Memory B cell (primary cell): Measurements from ENCODE around the gene SEC14L2.
A peak's percentile ranks its signal among the peaks of the same experiment; 100 is the strongest.

ENCODE experiments used
- ATAC-seq: fragments of 150-1000 bp; cut with Tn5 transposase; 2 replicates; pipeline ENCODE4 v1.10.0; 2021; ENCODE audit warnings: low read depth, mild to moderate bottlenecking, moderate library complexity
- DNase-seq, 2 donors: peaks; one replicate each; pipeline ENCODE4 v3.0.0; 2022; ENCODE audit warnings: low spot score in 2 of 2
- H3K27ac Mint-ChIP-seq: one replicate; pipeline ENCODE4 v1.8.0; 2022; ENCODE audit warnings: mild to moderate bottlenecking, moderate library complexity, mixed read lengths
- H3K27me3 Mint-ChIP-seq: one replicate; pipeline ENCODE4 v1.8.0; 2022; ENCODE audit warnings: mixed read lengths
- H3K36me3 Mint-ChIP-seq: one replicate; pipeline ENCODE4 v1.8.0; 2022; ENCODE audit warnings: mild to moderate bottlenecking, mixed read lengths
- H3K4me1 Mint-ChIP-seq: one replicate; pipeline ENCODE4 v1.8.0; 2022; ENCODE audit warnings: mixed read lengths
- H3K4me3 Mint-ChIP-seq: one replicate; pipeline ENCODE4 v1.8.0; 2022; ENCODE audit warnings: mild to moderate bottlenecking, moderate library complexity, mixed read lengths
- H3K9me3 Mint-ChIP-seq: one replicate; pipeline ENCODE4 v1.8.0; 2022; ENCODE audit warnings: mixed read lengths

Gene SEC14L2

DNA sequence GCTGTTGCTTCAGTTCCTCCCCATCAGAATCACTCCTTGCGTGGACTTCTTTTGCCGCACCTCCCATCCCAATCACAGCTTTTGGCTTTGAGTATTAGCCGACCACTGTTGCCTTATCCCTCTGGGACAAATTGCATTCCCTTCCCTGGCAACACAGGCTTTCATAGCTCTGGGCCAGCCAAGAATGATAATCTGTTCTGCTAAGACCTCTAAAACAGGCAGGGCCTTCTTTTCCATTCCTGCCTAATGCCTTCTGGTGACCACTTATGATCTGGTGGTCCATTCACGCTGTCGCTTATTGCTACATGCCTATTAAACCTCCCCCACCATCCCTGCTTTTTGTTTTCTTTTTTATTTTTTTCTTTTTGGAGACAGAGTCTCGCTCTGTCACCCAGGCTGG is 9.6 kb downstream of the SEC14L2 start:
- no peak for ATAC-seq
- Mint-ChIP-seq H3K27ac (no peak overlapping the region), H3K36me3 (peaks cover 2% of the 10 kb centered on the region), H3K27me3 (no peaks in the 10 kb centered on the region), H3K4me1 (no peaks in the 10 kb centered on the region), H3K9me3 (no peaks in the 10 kb centered on the region), H3K4me3 (no peak overlapping the region)
- no peak for DNase-seq

DNA sequence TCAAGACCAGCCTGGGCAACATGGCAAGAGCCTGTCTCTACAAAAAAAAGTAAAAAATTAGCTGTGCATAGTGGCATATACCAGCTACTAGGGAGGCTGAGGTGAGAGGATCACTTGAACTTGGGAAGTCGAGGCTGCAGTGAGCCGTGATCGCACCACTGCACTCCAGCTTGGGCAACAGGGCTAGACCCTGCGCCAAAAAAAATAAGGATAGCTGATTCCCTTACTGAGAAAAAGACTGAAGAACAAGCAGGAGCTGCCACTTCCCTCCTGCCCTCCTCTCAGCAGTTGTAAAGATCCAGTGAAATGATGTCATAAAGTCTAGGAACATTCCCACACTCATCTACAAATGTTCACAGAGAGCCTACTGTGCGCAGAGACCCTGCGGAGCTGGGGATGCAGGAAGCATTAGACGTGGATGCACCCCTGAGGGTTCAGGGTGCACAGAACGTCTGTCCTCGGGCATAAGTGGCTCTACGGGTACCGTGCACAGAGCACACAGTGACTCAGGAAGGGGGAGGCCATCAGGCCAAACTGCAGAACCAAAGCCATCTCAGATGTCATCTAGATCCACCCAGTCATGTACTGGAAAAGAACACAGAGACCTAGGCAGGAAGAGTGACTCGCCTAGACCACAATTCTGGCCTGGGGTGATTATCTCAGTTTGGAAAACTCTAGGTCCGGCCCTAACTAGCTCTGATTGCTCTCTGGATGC is 11.7 kb downstream of the SEC14L2 start:
- Mint-ChIP-seq H3K27me3 (no peaks in the 10 kb centered on the region), H3K27ac (no peak overlapping the region), H3K4me1 (no peaks in the 10 kb centered on the region), H3K36me3 (peaks cover 2% of the 10 kb centered on the region), H3K4me3 (no peak overlapping the region), H3K9me3 (no peaks in the 10 kb centered on the region)
- ATAC-seq = no peak
- DNase-seq = no peak

DNA sequence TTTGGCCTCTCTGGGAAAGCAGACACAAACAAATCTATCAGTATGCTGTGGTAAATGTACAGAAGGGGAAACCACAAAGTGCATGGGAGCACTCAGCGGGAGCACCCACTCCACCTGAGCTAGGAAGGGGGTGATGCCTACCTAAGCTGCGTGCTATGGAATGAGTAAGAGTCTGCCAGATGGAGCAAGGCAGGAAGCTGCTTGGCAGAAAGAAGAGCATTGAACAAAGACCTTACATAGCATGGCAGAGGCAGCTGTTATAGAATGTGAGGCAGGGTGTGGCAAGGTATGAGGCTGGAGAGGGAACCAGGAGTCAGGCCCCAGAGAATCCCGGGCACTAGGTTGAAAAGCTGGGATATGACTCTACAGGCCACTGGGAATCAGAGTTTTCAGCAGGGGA is 15.0 kb downstream of the SEC14L2 start:
- H3K4me3 Mint-ChIP-seq = no peak overlapping the region
- H3K27ac Mint-ChIP-seq = no peak overlapping the region
- no peaks in the 10 kb centered on the region for H3K27me3 Mint-ChIP-seq
- DNase-seq = no peak
- H3K36me3 Mint-ChIP-seq = peaks cover 6% of the 10 kb centered on the region
- H3K9me3 Mint-ChIP-seq = no peaks in the 10 kb centered on the region
- H3K4me1 Mint-ChIP-seq = no peaks in the 10 kb centered on the region
- ATAC-seq = no peak

DNA sequence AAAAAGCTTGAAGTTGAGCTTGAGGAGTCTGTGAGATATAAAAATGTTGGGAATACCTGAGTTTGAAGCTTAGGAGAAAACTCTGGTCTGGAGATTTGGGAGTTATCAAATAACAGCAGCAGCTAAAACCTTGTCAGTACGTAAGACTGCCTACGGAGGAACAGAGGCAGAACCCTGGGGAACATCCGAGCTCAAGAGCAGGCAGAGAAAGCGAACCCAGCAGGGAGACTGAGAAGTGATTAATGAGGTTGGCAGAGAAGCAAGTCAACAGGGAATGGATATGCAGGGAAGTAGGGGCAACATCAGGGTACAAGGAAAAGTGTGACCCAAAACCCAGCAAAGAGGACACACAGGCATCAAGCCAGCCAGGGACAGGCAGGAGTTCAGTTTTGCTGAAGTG is 16.2 kb downstream of the SEC14L2 start:
- Mint-ChIP-seq H3K4me1 (no peaks in the 10 kb centered on the region), H3K4me3 (no peak overlapping the region), H3K27me3 (no peaks in the 10 kb centered on the region), H3K36me3 (peaks cover 6% of the 10 kb centered on the region), H3K27ac (no peak overlapping the region), H3K9me3 (no peaks in the 10 kb centered on the region)
- DNase-seq = no peak
- ATAC-seq = no peak

DNA sequence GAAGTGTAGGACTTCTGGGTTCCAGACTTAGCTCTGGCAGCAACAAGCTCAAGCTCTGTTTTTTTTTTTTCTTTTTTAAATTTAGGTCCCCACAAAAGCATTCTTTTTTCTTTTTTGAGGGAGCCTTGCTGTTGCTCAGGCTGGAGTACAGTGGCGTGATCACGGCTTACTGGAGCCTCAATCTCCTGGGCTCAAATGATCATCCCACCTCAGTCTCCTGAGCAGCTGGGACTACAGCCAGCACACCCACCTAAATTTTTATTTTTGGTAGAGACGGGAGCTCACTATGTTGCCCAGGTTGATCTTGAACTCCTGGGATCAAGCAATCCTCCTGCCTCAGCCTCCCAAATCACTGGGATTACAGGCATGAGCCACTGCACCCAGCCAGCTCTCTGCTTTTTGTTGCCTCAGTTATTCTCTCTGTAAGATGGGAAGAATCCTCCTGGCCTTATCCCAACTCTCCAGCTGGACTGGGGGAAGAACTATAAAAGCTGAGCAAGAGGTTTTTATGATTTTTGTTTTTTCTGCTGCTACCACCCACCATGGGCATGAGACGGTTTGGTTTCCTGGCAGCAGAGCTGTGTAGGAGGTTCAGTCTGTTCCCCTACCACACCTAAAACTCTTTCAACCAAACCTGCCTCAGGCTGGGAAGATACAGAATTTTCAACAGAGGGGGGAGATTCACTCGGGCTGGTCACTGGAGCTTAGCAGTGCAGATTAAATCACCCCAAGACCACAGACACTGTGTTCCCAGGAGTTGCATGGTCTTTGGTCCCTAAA is 17.1 kb downstream of the SEC14L2 start:
- no peak for ATAC-seq

DNA sequence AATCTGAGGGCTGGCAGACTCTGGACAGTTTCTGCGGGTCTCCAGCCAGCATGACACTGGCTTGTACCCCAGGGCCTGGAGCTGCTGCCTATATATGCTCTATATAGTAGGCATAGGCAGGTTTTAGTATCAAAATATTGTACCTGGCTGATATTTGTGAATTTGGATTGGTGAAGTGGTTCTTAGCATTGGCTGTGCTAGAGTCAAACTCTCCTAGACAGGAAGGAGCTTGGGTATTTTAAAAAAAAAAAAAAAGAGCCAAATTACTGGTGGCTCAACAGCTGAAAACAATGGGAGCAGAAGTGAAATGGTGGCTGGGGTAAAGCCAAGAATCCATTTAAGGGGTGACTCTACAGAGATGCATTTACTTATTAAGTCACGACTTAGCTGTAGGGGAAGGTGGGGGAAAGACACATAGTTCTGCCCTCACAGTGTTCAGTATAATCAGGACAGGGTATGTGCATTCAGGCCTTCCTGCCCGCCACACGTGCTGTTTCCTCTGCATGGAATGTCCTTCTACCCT is 17.8 kb downstream of the SEC14L2 start:
- ATAC-seq (no peak), DNase-seq (no peak)
- Mint-ChIP-seq H3K36me3 (peaks cover 6% of the 10 kb centered on the region), H3K4me3 (no peak overlapping the region), H3K4me1 (no peaks in the 10 kb centered on the region), H3K27ac (no peak overlapping the region), H3K9me3 (no peaks in the 10 kb centered on the region), H3K27me3 (no peaks in the 10 kb centered on the region)

More for the DNA sequence above, 17.1 kb downstream of the SEC14L2 start:
- no peak for DNase-seq
- peaks cover 6% of the 10 kb centered on the region for H3K36me3 Mint-ChIP-seq
- H3K27ac Mint-ChIP-seq = no peak overlapping the region
- H3K9me3 Mint-ChIP-seq = no peaks in the 10 kb centered on the region
- no peaks in the 10 kb centered on the region for H3K4me1 Mint-ChIP-seq
- H3K27me3 Mint-ChIP-seq = no peaks in the 10 kb centered on the region
- no peak overlapping the region for H3K4me3 Mint-ChIP-seq

DNA sequence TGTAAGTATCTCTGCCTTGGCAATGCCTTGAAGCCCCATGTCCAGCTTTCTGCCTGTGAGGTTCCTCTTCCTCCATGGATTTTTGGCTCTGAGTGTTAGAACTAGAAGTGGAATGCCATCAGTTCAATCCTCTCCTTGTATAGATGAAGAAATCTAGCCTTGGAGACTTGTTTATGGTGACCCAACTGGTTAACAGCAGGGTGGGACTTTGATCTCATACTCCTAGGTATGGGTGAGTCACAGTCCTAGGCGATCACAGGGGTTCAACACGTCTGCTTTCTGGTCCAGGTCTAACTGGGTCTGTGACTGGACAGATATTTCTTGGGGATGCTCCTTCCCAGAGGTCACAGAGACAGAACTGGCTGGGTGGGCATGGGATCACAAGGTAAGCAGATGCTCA is 19.6 kb downstream of the SEC14L2 start:
- Mint-ChIP-seq H3K4me1 (no peaks in the 10 kb centered on the region), H3K4me3 (no peak overlapping the region), H3K36me3 (peaks cover 6% of the 10 kb centered on the region), H3K9me3 (no peaks in the 10 kb centered on the region), H3K27me3 (no peaks in the 10 kb centered on the region), H3K27ac (no peak overlapping the region)
- ATAC-seq (no peak), DNase-seq (no peak)

DNA sequence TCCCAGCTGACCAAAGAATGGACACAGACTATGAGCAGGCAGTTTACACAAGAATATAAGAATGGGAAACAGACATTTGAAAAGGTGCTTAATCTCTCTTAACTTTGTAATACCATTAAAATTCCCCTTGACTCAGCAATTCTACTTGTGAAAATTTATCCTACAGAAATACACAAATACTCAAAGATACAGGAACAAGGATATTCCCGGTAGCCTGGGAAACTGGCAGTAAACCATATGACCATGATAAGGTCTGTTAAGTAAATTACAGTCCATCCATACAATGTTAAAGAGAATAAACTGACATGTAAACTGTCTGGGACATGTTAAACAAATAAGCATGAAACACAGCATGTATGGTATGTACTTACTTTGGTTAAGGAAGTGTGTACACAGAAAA is 20.0 kb downstream of the SEC14L2 start:
- no peak overlapping the region for H3K4me3 Mint-ChIP-seq
- H3K9me3 Mint-ChIP-seq = no peaks in the 10 kb centered on the region
- no peak for ATAC-seq
- H3K4me1 Mint-ChIP-seq = no peaks in the 10 kb centered on the region
- H3K27me3 Mint-ChIP-seq = no peaks in the 10 kb centered on the region
- H3K36me3 Mint-ChIP-seq = peaks cover 6% of the 10 kb centered on the region
- DNase-seq = no peak
- H3K27ac Mint-ChIP-seq = no peak overlapping the region

DNA sequence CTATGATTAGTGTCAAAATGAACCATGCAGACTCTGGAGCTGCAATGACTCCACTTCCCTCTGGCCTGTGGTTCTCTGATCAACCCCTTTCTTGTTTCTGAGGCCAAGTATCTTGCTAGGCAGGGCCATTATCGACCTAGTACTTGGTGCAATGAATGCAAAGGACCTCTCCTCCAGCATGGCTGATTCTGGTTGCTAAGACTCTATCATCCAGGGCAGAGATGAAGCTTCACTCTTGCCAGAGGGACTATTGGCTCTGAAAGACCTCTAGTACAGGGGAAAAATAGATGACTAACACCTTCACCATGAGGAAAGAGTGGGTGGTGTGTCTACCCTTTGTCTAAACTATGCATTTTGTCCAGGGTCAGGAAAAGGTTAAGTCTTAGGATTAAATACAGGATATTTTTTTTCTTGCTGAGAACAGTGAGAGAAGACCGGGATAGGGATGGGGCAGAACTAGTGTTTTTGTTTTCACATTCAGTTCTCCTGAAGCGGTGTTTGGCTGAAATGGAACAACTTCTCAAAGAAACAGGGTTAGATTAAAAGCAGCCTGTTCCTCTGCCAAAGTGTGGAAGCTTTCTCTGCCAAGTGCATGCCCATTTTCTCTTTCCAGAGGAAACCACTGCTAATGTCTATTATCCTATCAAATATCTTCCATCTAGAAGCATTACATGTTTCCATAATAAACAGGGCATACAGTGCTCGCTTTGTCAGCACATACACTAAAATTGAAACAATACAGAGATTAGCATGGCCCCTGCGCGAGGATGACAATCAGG is 23.7 kb downstream of the SEC14L2 start:
- no peak overlapping the region for H3K4me3 Mint-ChIP-seq
- H3K9me3 Mint-ChIP-seq = no peaks in the 10 kb centered on the region
- ATAC-seq (no peak), DNase-seq (no peak)
- no peak overlapping the region for H3K27ac Mint-ChIP-seq
- peaks cover 6% of the 10 kb centered on the region for H3K36me3 Mint-ChIP-seq
- peaks cover 18% of the 10 kb centered on the region for H3K4me1 Mint-ChIP-seq
- no peaks in the 10 kb centered on the region for H3K27me3 Mint-ChIP-seq

DNA sequence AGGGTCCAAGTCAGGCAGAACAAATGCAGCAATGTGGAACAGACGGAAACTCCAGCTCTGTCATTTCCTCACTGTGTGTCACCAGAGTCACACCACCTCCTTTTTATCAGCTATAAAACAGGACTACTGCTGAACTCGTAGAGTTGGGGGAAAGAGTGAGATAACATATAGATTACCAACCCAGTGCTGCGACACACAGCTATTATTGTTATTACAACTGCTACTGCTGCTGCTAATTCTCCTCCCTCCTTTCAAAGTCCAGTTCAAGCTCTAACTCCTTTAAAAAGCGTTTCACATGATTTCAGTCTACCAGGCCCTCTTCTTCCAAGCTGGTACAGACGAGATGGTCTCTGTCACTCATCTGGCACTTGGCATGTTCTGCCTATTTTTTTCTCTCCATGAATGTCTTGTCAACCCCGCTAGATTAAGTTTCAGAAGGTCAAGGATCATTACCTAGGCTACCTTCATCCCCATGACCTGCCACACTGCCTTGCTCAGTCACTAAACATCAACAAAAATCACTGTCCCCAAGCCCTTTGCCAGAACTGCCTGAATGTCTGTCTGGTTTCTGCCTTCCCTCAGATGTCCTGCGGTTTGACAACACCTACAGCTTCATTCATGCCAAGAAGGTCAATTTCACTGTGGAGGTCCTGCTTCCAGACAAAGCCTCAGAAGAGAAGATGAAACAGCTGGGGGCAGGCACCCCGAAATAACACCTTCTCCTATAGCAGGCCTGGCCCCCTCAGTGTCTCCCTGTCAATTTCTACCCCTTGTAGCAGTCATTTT is 25.1 kb downstream of the SEC14L2 start:
- H3K4me1 Mint-ChIP-seq = peaks cover 29% of the 10 kb centered on the region
- DNase-seq (no peak), ATAC-seq (no peak)
- H3K4me3 Mint-ChIP-seq = peak overlapping the region; percentile 98
- H3K9me3 Mint-ChIP-seq = no peaks in the 10 kb centered on the region
- H3K27me3 Mint-ChIP-seq = no peaks in the 10 kb centered on the region
- H3K36me3 Mint-ChIP-seq = no peaks in the 10 kb centered on the region
- no peak overlapping the region for H3K27ac Mint-ChIP-seq

DNA sequence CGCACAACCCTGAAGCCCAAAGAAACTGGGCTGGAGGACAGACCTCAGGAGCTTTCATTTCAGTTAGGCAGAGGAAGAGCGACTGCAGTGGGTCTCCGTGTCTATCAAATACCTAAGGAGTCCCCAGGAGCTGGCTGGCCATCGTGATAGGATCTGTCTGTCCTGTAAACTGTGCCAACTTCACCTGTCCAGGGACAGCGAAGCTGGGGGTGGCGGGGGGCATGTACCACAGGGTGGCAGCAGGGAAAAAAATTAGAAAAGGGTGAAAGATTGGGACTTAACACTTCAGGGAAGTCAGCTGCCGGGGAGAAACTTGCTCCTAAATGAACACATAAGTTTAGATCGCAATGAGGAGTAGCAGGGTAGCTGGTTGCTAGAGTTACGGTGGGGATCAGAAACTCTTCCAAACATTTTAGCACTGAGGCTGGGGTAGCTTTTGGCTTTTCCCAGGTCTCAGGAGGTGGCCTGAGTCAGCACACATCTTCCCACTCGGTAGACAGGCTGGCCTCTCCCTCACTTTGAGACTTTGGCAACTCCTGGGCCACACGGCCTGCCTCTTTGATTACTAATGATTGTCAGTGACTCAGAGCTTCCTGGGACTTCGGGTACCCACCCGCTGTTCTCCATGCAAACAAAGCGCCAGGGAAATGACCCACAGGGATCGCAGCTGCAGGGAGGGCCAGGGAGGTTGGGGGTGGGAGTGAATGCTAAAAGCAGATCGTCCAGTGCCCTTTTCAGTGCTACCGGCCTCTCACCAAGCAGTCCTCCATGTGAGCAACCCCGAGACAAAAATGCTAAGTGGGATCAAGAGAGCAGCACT is 25.9 kb downstream of the SEC14L2 start:
- Mint-ChIP-seq H3K36me3 (peaks cover 3% of the 10 kb centered on the region), H3K27me3 (no peaks in the 10 kb centered on the region), H3K4me1 (peaks cover 30% of the 10 kb centered on the region), H3K27ac (peak overlapping the region; percentile 94), H3K4me3 (peak overlapping the region; percentile 98), H3K9me3 (no peaks in the 10 kb centered on the region)
- DNase-seq (no peak), ATAC-seq (no peak)

DNA sequence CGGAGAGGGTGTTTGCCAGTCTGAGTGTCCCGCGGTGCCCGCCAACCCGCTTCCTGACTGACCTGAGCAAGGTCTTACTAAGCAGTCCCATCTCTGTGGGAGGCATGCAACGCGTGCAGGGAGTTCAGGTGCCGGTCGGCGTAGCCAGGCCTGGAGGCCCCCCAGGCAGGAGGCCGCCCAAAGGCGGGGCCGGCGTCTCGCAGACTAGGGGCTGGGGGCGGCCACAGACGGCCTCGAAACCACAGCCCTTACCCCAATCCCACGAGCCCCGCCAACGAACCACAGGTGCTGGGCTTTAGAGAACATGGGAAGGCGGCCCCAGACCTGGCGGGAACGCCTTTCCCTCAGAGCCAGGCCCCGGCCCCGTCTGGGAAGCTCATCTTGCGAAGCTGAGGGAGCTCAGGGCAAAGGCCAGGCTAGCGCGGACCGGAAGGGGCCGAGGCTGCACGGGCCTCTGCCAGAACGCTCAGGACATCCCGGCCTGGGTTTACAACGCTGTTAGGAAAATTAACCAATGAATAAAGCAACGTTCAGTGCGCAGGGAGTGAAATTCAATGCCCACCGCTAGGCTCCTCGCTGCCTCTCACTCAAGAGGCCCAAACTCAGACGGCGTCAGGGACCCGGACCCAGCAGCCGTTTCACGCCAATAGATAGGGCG is 26.6 kb downstream of the SEC14L2 start:
- H3K27me3 Mint-ChIP-seq = no peaks in the 10 kb centered on the region
- H3K9me3 Mint-ChIP-seq = no peaks in the 10 kb centered on the region
- H3K36me3 Mint-ChIP-seq = peaks cover 3% of the 10 kb centered on the region
- H3K4me3 Mint-ChIP-seq = peak overlapping the region; percentile 98
- peak overlapping the region; percentile 94 for H3K27ac Mint-ChIP-seq
- H3K4me1 Mint-ChIP-seq = peaks cover 30% of the 10 kb centered on the region
- ATAC-seq (no peak), DNase-seq (no peak)
